Activated T-cell treated with anti-CD3 and anti-CD28 coated beads, Interleukin-2, amount 50 U/mL, for 24 hours (primary cell): Measurements from ENCODE around the gene NAV2.

Experiments
- DNase-seq: peaks from one replicate; pipeline ENCODE4 v3.0.0-alpha.2; 2020
- H3K27ac Mint-ChIP-seq: 2 replicates; pipeline ENCODE4 v1.8.0; 2020; ENCODE audit warnings: mild to moderate bottlenecking, mixed read lengths
- H3K27me3 Mint-ChIP-seq: 2 replicates; pipeline ENCODE4 v1.8.0; 2020; ENCODE audit warnings: mixed read lengths
- H3K36me3 Mint-ChIP-seq: 2 replicates; pipeline ENCODE4 v1.8.0; 2020; ENCODE audit warnings: low read depth, mixed read lengths
- H3K4me1 Mint-ChIP-seq: 2 replicates; pipeline ENCODE4 v1.8.0; 2020; ENCODE audit warnings: low read depth, mixed read lengths
- H3K4me3 Mint-ChIP-seq: 2 replicates; pipeline ENCODE4 v1.8.0; 2020; ENCODE audit warnings: mild to moderate bottlenecking, moderate library complexity, mixed read lengths
- H3K9me3 Mint-ChIP-seq: 2 replicates; pipeline ENCODE4 v1.8.0; 2020; ENCODE audit warnings: mixed read lengths

Gene NAV2

DNA sequence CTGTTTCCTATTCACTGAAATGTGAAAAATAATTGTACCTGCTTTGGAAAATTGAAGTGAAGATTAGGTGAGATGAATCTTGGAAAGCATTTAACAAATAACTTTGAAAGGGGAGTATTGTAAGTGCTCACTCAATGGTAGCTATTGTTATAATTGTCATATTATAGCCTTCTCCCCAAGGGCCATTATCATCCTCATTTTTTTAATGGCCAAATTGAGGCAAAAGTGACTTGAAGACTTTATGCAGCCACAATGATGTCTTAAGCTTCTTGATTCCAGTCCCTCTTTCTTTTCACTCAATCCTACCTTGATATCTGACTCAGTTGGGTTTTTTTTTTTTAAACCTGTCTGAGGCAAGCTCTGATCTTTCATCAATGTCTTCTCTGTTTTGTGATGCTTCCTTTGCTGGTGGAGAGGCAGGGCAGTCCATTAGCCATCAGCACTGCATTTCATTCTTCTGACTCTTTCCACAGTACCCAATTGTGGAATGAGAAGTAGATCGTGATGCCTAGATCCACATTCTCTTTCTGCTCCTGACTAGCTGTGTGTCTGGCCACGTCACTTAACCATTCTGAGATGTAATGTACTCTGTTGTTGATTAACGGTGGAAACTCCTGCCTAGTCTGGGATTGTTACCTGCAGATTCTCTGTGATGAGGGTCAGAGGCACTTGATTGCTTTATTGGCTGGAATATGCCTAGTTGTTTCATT lies 346.3 kb downstream of the NAV2 start:
- no peak for DNase-seq
- Mint-ChIP-seq H3K36me3 (no peaks in the 10 kb centered on the region), H3K9me3 (no peaks in the 10 kb centered on the region), H3K27me3 (no peaks in the 10 kb centered on the region), H3K27ac (no peak overlapping the region), H3K4me1 (no peaks in the 10 kb centered on the region), H3K4me3 (no peak overlapping the region)

DNA sequence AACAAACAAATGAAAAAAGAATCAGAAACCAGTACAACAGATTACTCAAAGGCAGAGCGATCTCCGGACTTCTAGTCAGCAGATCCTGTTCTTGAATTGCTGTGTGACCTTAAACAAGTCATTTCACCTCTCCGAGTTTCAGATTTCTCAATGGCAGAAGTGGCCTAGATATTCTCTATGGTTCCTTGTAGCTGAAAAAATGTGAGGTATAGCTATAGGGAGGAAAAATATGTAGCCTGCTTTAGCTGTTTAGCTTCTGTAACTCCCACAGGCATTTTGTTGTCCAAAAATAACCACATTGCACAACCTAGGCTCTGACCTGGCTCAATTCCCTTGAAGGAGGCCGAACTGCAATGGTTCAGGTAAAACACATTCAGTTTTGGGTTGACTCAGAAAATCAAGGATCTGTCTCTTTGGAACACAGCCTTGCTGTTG lies 347.0 kb downstream of the NAV2 start:
- Mint-ChIP-seq H3K4me3 (no peak overlapping the region), H3K27ac (no peak overlapping the region), H3K36me3 (no peaks in the 10 kb centered on the region), H3K9me3 (no peaks in the 10 kb centered on the region), H3K27me3 (no peaks in the 10 kb centered on the region), H3K4me1 (no peaks in the 10 kb centered on the region)
- no peak for DNase-seq

DNA sequence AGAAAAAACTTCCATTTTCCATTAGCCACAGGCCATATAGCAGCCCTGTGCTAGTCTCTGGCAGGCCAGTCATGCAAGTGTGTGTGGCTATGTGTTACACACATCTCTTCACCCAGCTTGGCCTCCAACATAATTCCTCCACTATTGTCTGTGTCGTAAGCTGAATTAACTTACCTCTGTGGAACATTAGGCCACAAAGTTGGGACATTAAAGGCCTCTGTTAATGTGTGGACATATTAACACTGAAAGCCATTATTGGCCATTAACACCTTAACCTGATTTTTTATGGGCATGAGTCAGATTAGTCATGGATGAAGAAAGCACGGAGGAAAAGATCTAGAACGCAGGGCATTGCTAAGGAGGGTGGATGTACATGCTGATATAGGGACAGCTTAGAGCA lies 347.5 kb downstream of the NAV2 start:
- Mint-ChIP-seq H3K36me3 (no peaks in the 10 kb centered on the region), H3K9me3 (no peaks in the 10 kb centered on the region), H3K27ac (no peak overlapping the region), H3K4me1 (no peaks in the 10 kb centered on the region), H3K27me3 (no peaks in the 10 kb centered on the region), H3K4me3 (no peak overlapping the region)
- DNase-seq = no peak

DNA sequence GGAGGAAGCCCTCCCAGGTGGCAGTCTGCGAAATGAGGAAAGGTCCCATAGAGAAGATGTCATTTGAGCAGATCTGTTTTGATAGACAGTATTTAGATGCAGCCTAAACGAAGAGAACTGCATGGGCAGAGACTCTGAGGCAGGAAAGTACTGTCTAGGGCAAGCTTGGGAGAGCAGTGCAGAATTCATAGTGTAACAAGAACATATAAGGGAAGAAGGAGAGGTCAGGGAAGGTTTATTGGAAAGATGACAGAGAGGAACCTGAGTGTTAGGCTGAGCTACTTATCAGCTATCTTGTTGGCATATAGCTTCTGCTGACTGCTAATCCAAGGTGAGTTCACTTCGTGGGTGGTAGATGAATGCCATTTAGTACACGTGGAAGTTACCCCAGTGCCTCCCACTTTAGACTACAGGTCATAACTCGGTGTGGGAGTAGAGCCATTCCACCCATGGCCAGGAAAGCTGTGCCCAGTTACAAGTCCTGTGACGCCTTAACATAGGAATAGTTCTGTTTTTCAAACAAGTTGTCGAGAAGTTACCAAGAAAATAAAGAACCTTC lies 348.1 kb downstream of the NAV2 start:
- no peaks in the 10 kb centered on the region for H3K9me3 Mint-ChIP-seq
- H3K36me3 Mint-ChIP-seq = no peaks in the 10 kb centered on the region
- no peaks in the 10 kb centered on the region for H3K4me1 Mint-ChIP-seq
- H3K27ac Mint-ChIP-seq = no peak overlapping the region
- no peak overlapping the region for H3K4me3 Mint-ChIP-seq
- H3K27me3 Mint-ChIP-seq = no peaks in the 10 kb centered on the region
- no peak for DNase-seq

DNA sequence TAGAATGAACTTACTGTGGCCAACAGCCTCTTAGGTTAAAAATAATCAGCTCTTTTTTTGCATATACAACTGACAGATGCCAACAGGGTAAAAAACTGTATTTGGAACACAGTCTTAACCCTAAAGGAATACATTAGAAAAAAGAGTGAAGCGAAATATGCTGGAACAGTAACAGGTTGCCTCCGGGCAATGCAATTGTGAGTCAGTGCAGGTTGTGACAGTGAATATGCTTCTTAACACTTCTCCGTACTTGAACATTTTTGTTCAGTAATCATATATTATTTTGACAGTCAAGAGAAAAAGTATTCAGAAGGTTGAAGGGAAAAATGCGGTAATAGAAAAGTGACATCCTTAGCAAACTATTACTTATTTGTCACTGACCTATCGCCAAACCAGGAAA lies 349.1 kb downstream of the NAV2 start:
- no peak overlapping the region for H3K4me3 Mint-ChIP-seq
- no peak for DNase-seq
- no peak overlapping the region for H3K27ac Mint-ChIP-seq
- no peaks in the 10 kb centered on the region for H3K4me1 Mint-ChIP-seq
- H3K9me3 Mint-ChIP-seq = no peaks in the 10 kb centered on the region
- no peaks in the 10 kb centered on the region for H3K36me3 Mint-ChIP-seq
- no peaks in the 10 kb centered on the region for H3K27me3 Mint-ChIP-seq

DNA sequence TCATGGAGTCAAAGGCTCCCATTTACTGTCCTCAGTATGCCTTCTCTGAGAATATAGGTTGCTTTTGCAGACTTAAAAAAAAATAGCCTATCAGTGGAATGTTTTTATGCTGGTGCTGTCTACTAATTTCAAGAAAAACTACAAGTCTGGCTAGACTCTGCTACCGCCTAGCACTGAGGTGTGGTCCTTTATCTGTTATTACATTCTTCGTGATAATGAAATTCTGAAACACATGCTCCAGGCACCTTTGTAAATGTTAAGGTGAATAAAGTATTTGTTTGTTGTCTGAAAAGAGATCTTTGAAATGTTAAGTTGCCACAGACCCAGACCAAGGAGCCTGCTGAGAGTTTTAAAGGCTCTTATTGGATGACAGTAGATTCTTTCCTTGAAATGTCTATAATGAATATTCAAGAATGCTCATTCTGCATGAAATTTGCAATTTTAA lies 352.3 kb downstream of the NAV2 start:
- H3K9me3 Mint-ChIP-seq = no peaks in the 10 kb centered on the region
- no peak overlapping the region for H3K4me3 Mint-ChIP-seq
- no peaks in the 10 kb centered on the region for H3K4me1 Mint-ChIP-seq
- H3K27me3 Mint-ChIP-seq = no peaks in the 10 kb centered on the region
- DNase-seq = no peak
- no peaks in the 10 kb centered on the region for H3K36me3 Mint-ChIP-seq
- no peak overlapping the region for H3K27ac Mint-ChIP-seq

DNA sequence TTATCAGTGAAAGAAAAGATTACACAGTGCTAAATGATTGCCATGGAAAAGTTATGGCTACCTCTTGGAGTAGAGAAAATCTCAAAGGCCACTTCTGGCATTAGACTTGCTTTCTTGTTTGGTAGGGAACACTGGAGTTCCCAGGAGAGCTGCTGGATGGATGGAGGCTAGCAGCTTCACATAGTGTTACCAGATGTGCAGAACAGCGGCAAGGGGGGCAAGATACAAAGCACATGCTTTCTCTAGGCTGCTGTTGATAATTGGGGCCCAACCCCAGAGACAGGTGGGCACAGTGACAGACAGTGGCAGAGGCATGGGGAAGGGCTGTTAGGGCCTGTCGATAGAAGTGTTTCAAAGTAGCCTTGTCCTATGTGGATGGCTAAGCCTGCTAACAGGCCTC lies 352.8 kb downstream of the NAV2 start:
- Mint-ChIP-seq H3K4me3 (no peak overlapping the region), H3K9me3 (no peaks in the 10 kb centered on the region), H3K27ac (no peak overlapping the region), H3K4me1 (no peaks in the 10 kb centered on the region), H3K36me3 (no peaks in the 10 kb centered on the region), H3K27me3 (no peaks in the 10 kb centered on the region)
- DNase-seq = no peak

DNA sequence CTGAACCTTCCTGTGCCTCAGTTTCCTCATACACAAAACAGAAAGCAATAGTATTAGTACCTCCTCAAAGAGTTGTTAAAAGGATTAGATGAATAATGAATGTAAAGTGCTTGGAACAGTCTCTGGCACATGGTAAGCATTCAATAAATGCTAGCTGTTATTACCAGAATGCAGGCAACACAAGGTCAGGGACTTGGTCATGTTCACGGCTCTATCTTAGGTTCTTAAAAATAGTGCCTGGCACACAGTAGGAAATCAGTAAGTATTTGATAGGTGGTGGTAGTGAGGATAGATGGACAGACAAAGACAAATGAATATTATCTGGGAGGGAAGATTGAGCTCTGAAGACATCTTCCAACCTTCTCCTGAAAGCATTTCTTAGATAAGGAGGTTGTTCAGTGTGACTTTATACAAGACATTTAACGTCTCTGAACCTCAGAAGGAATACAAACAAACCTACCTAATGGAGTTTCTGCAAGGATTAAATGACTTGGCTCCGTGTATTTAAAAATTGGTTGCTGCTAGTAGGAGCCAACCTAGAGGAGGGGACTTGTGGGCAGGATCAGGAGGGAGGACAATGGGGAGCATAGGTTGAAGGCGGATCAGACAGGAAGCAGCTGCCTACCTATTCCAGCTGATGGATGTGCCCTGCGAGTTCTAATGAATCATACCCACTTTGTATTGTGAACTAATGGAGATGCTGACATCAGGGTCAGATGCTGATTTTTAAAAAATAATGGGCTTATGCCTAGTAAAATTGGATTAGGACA lies 353.6 kb downstream of the NAV2 start:
- Mint-ChIP-seq H3K36me3 (no peaks in the 10 kb centered on the region), H3K4me3 (no peak overlapping the region), H3K27me3 (no peaks in the 10 kb centered on the region), H3K9me3 (no peaks in the 10 kb centered on the region), H3K27ac (no peak overlapping the region), H3K4me1 (no peaks in the 10 kb centered on the region)
- no peak for DNase-seq

DNA sequence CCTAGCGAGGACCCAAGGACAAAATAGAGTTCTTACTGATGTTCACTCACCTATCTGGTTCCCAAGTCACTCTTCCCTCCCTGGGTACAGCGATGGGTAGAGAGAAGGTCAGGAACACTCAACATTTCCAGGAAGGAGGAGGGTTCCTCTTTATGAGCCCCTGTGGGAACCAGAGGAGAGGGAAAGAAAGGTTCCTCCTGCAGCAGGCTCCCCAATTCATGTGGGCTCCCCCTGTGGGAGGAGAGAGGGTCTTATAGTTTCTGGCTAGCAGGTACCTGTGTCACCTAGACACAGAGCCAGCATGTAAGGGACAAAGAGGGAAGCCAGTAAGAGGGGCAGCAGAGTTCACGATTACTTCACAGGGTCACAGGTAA lies 354.1 kb downstream of the NAV2 start:
- no peaks in the 10 kb centered on the region for H3K27me3 Mint-ChIP-seq
- H3K9me3 Mint-ChIP-seq = no peaks in the 10 kb centered on the region
- no peaks in the 10 kb centered on the region for H3K36me3 Mint-ChIP-seq
- DNase-seq = no peak
- no peaks in the 10 kb centered on the region for H3K4me1 Mint-ChIP-seq
- no peak overlapping the region for H3K4me3 Mint-ChIP-seq
- no peak overlapping the region for H3K27ac Mint-ChIP-seq

DNA sequence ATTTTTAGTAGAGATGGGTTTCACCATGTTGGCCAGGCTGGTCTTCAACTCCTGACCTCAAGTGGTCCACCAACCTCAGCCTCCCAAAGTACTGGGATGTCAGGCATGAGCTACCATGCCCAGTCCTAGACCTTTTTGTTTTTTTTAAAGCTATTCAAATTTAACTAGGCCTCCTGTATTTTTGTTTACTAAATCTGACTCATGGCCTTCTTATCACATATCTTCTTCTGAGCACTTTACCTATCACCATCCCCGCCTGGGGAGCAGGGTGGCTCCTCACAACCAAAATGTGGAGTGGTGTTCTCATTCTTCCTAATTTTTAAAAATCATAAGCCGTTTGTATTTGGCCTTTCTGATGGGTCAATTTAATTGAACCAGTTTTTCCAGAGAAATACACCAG lies 355.0 kb downstream of the NAV2 start:
- Mint-ChIP-seq H3K9me3 (peaks cover 3% of the 10 kb centered on the region), H3K4me3 (no peak overlapping the region), H3K36me3 (no peaks in the 10 kb centered on the region), H3K27ac (no peak overlapping the region), H3K27me3 (peaks cover 3% of the 10 kb centered on the region), H3K4me1 (no peaks in the 10 kb centered on the region)
- DNase-seq = no peak

DNA sequence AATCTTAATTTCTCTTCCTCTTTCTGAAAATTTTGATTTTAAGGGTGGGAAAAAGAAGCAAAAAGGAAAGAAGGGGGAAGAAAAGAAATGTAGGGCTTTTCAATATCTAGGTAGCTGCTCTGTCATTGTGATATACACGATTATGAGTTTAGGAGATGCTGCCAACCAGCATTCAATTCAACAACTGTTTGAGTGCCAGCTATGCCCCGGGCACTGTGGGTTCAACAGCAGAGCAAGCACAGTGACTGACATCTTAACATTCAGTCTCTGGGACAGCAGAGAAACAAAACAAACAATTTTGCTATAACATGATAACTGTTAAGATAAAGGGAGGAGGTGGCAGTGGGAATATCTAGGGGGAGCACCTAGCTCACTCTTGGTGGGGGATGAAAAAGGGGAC lies 356.1 kb downstream of the NAV2 start:
- peaks cover 4% of the 10 kb centered on the region for H3K27me3 Mint-ChIP-seq
- peaks cover 3% of the 10 kb centered on the region for H3K9me3 Mint-ChIP-seq
- H3K36me3 Mint-ChIP-seq = no peaks in the 10 kb centered on the region
- no peak for DNase-seq
- H3K4me1 Mint-ChIP-seq = no peaks in the 10 kb centered on the region
- H3K27ac Mint-ChIP-seq = no peak overlapping the region
- H3K4me3 Mint-ChIP-seq = no peak overlapping the region

DNA sequence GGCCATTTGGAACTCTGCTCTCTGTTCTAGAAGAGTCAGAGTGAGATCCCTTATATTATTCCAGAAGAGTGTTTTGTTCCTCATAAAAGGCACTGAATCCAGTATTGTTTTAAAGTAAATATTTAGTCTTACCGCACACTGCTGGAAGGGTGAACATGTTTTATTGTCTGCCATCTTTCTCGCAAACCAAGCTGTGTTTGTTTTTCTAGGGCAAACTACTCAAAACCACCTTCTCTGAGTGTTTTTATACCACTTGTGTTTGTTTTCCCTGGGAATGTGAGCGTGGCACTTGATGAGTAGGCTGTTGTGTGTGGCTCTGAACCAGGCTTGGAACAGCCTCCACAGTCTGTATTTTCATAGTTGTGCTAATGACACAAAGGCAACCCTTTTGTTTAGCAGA lies 357.8 kb downstream of the NAV2 start:
- Mint-ChIP-seq H3K27me3 (peaks cover 9% of the 10 kb centered on the region), H3K4me3 (no peak overlapping the region), H3K4me1 (no peaks in the 10 kb centered on the region), H3K27ac (no peak overlapping the region), H3K36me3 (no peaks in the 10 kb centered on the region), H3K9me3 (peaks cover 3% of the 10 kb centered on the region)
- DNase-seq = no peak

DNA sequence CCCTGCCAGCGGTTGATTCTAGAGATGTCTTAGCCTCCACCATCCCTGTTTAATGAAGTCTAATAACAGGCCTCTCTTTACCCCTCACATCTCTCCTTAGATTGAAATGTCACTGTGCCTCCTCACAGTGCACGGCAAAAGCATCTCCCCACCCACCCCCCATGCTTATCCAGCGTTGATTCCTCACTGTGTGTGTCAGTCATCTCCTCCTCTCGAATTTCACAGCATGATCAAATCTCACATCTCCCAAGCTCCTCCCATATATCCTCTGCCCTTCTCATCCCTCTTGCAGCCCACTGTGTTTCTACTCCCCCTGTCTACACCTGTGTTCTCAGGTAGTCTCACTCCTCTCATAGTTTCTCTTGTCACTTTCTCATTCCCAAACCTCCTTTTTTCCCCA lies 363.0 kb downstream of the NAV2 start:
- Mint-ChIP-seq H3K36me3 (no peaks in the 10 kb centered on the region), H3K4me1 (peaks cover 5% of the 10 kb centered on the region), H3K9me3 (peaks cover 3% of the 10 kb centered on the region), H3K27me3 (peaks cover 23% of the 10 kb centered on the region), H3K4me3 (no peak overlapping the region), H3K27ac (no peak overlapping the region)
- DNase-seq = no peak

DNA sequence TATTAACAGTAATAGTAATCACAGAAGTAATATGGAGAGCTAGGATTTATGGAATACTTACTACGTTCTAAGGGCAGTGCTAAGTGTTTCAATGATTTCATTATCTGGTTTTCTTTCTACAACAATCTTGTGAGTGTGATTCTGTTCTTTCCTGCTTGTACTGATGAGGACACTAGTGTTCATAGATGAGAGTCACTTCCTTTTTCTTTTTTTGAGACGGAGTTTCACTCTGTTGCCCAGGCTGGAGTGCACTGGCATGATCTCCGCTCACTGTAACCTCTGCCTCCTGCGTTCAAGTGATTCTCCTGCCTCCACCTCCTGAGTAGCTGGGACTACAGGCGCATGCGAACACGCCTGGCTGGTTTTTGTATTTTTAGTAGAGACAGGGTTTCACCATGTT lies 366.2 kb downstream of the NAV2 start:
- no peak for DNase-seq
- H3K36me3 Mint-ChIP-seq = no peaks in the 10 kb centered on the region
- no peak overlapping the region for H3K27ac Mint-ChIP-seq
- no peak overlapping the region for H3K4me3 Mint-ChIP-seq
- no peaks in the 10 kb centered on the region for H3K9me3 Mint-ChIP-seq
- peaks cover 21% of the 10 kb centered on the region for H3K27me3 Mint-ChIP-seq
- peaks cover 5% of the 10 kb centered on the region for H3K4me1 Mint-ChIP-seq

DNA sequence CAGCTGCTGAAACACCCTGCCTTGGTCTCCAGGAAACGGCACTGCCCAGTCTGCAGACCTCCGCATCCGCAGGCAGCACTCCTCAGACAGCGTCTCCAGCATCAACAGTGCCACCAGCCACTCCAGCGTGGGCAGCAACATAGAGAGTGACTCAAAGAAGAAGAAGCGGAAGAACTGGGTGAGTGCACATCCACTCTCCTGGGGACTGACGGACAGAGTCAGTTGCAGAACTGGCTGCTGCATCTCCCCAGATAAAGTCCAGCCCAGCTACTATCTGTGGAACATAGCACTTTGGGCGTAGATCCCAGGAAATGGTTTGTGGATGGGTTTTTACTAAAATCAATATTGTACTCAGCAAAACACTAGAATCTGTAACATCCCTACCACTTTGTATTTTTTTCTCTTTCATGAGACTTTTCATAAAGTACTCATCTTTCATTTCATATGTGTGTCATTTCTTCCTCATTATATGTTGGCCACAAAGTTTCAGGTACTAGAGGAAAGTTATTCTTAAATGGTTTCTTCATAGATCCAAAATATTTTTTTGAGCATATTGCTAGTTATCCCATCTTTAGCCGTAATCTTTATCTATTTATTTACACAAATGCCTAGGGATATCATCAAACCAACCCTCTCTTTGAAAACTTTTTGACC lies 367.5 kb downstream of the NAV2 start:
- Mint-ChIP-seq H3K27ac (no peak overlapping the region), H3K4me1 (peaks cover 5% of the 10 kb centered on the region)
- DNase-seq = no peak

More for the DNA sequence above, 367.5 kb downstream of the NAV2 start:
- Mint-ChIP-seq H3K4me3 (no peak overlapping the region), H3K9me3 (no peaks in the 10 kb centered on the region), H3K36me3 (no peaks in the 10 kb centered on the region), H3K27me3 (peaks cover 16% of the 10 kb centered on the region)
